ENCODE data around the gene MEN1. TPM values are rescaled to one million over a fixed set of nuclear protein-coding genes. Genes with fewer than 3 reads are reported as not detected.

MEN1 gene
- polyA plus RNA-seq, 3 donors: 9.4 to 26.2 (median 10.0) TPM

- H3K9me3 ChIP-seq (replicated peaks in 1 of 2; ENCODE audit: control insufficient read depth in 1 of 2, insufficient read depth in 1 of 2, low read length in 2 of 2): no peaks in the 10 kb centered on the region
- no peak overlapping the region for H2AFZ ChIP-seq (ENCODE audit: insufficient read depth, low read depth, low read length, poor library complexity, severe bottlenecking)
- H4K20me1 ChIP-seq (ENCODE audit: insufficient read depth, low read length): peaks cover 86% of the 10 kb centered on the region
- intact Hi-C loops (cut with micrococcal nuclease): no loop called here
- Mint-ChIP-seq H3K9me3 (no peaks in the 10 kb centered on the region), H3K36me3 (peaks cover 61 to 76% of the 10 kb centered on the region in 2 donors), H3K4me1 (peaks cover 41% of the 10 kb centered on the region), H3K27me3 (ENCODE audit: low read depth in 3 of 3) (peaks cover 0 to 6% (median 3%) of the 10 kb centered on the region in 3 donors), H3K27ac (peak overlapping the region in 4 of 7 donors; percentile 51 to 80 (median 70)), H3K4me3 (peak overlapping the region in 1 of 2 donors; percentile 27)
- no peak for DNase-seq
- 64% methylated on average over 4 of the region's 11 CpGs for WGBS (ENCODE audit: insufficient coverage)
- peaks cover 66 to 71% of the 10 kb centered on the region in 2 donors for H3K36me3 ChIP-seq (replicated peaks in 1 of 2; ENCODE audit: control insufficient read depth in 1 of 2, insufficient read depth in 2 of 2, low read length in 2 of 2)
- H3K27me3 ChIP-seq (ENCODE audit: control insufficient read depth in 2 of 2, insufficient read depth in 2 of 2, low read length in 2 of 2): no peaks in the 10 kb centered on the region
- no peak overlapping the region for H3K4me3 ChIP-seq (replicated peaks in 1 of 3; ENCODE audit: low read depth in 2 of 3, low read length in 3 of 3)
- H3K27ac ChIP-seq (ENCODE audit: low read depth in 1 of 2, low read length in 2 of 2): peak overlapping the region in 1 of 2 donors; percentile 11
- peaks cover 36% of the 10 kb centered on the region for H3K79me2 ChIP-seq (ENCODE audit: insufficient read depth, low read length)
- H3K4me1 ChIP-seq (ENCODE audit: control insufficient read depth in 1 of 2, insufficient read depth in 2 of 2, low read length in 2 of 2): peaks cover 0 to 26% of the 10 kb centered on the region in 2 donors
- TF ChIP-seq CTCF (IDR thresholded peaks at IDR 0.05): no peak
- H3K4me2 ChIP-seq (replicated peaks; ENCODE audit: extremely low read depth, low read length, poor library complexity, severe bottlenecking): no peak overlapping the region
- no peak overlapping the region for H3K9ac ChIP-seq (ENCODE audit: insufficient read depth, low read length, poor library complexity, severe bottlenecking)
Observed at GRCh38 chr11:64764040-64764611, 46.2 kb downstream of the MEN1 start.

- peaks cover 30% of the 10 kb centered on the region for H3K79me2 ChIP-seq (ENCODE audit: insufficient read depth, low read length)
- H3K27me3 ChIP-seq (ENCODE audit: control insufficient read depth in 2 of 2, insufficient read depth in 2 of 2, low read length in 2 of 2): no peaks in the 10 kb centered on the region
- H3K4me1 ChIP-seq (ENCODE audit: control insufficient read depth in 1 of 2, insufficient read depth in 2 of 2, low read length in 2 of 2): peaks cover 0 to 26% of the 10 kb centered on the region in 2 donors
- no peak for DNase-seq
- H3K36me3 ChIP-seq (replicated peaks in 1 of 2; ENCODE audit: control insufficient read depth in 1 of 2, insufficient read depth in 2 of 2, low read length in 2 of 2): peaks cover 61 to 66% of the 10 kb centered on the region in 2 donors
- H3K4me1 Mint-ChIP-seq: peaks cover 41% of the 10 kb centered on the region
- no peak for TF ChIP-seq CTCF (IDR thresholded peaks at IDR 0.05)
- no peaks in the 10 kb centered on the region for H3K9me3 ChIP-seq (replicated peaks in 1 of 2; ENCODE audit: control insufficient read depth in 1 of 2, insufficient read depth in 1 of 2, low read length in 2 of 2)
- peak overlapping the region in 1 of 2 donors; percentile 11 for H3K27ac ChIP-seq (ENCODE audit: low read depth in 1 of 2, low read length in 2 of 2)
- peaks cover 56 to 70% of the 10 kb centered on the region in 2 donors for H3K36me3 Mint-ChIP-seq
- H4K20me1 ChIP-seq (ENCODE audit: insufficient read depth, low read length): peaks cover 81% of the 10 kb centered on the region
- intact Hi-C loops (cut with micrococcal nuclease): no loop called here
- peak overlapping the region in 1 of 2 donors; percentile 27 for H3K4me3 Mint-ChIP-seq
- no peak overlapping the region for H3K4me3 ChIP-seq (replicated peaks in 1 of 3; ENCODE audit: low read depth in 2 of 3, low read length in 3 of 3)
- no peak overlapping the region for H3K4me2 ChIP-seq (replicated peaks; ENCODE audit: extremely low read depth, low read length, poor library complexity, severe bottlenecking)
- peak overlapping the region in 3 of 7 donors; percentile 26 to 80 (median 42) for H3K27ac Mint-ChIP-seq
- no peak overlapping the region for H2AFZ ChIP-seq (ENCODE audit: insufficient read depth, low read depth, low read length, poor library complexity, severe bottlenecking)
- no peak overlapping the region for H3K9ac ChIP-seq (ENCODE audit: insufficient read depth, low read length, poor library complexity, severe bottlenecking)
- WGBS (ENCODE audit: insufficient coverage): 84% methylated on average over 6 of the region's 6 CpGs
- H3K9me3 Mint-ChIP-seq: no peaks in the 10 kb centered on the region
- peaks cover 0 to 6% (median 3%) of the 10 kb centered on the region in 3 donors for H3K27me3 Mint-ChIP-seq (ENCODE audit: low read depth in 3 of 3)
Observed at GRCh38 chr11:64763526-64764039, 46.8 kb downstream of the MEN1 start.
